Large intestine (tissue), 3 donors: ENCODE measurements around the gene SLC37A2. TPM values are rescaled to one million over a fixed set of nuclear protein-coding genes. Genes with fewer than 3 reads are reported as not detected.
"Not testable (repeated sequence)": the region's sequence is repeated elsewhere in the genome, so short reads cannot be mapped to it uniquely, and the experiment has no call there.

Source experiments
- DNase-seq, 2 donors: peaks; one replicate each; pipeline versions ENCODE4 v3.0.0 to v3.0.0-alpha.2; 2013
- H3K27ac ChIP-seq: one replicate; pipeline ENCODE4 v1.5.1; 2013; ENCODE audit warnings: low read length
- H3K27me3 ChIP-seq: 2 replicates; pipeline ENCODE4 v1.6.1; 2013; ENCODE audit warnings: low read length; ENCODE audit not compliant: control insufficient read depth, insufficient read depth
- H3K36me3 ChIP-seq: 2 replicates; pipeline ENCODE4 v1.6.1; 2013; ENCODE audit warnings: low read length; ENCODE audit not compliant: control insufficient read depth, insufficient read depth
- H3K4me1 ChIP-seq: one replicate; pipeline ENCODE4 v1.6.1; 2013; ENCODE audit warnings: low read length; ENCODE audit not compliant: control insufficient read depth, insufficient read depth
- H3K4me3 ChIP-seq: one replicate; pipeline ENCODE4 v1.5.1; 2013; ENCODE audit warnings: low read length
- H3K9me3 ChIP-seq: one replicate; pipeline ENCODE4 v1.6.1; 2013; ENCODE audit warnings: mild to moderate bottlenecking, low read depth, low read length, moderate library complexity; ENCODE audit not compliant: control insufficient read depth
- WGBS: methylation state at CpG from one replicate; pipeline ENCODE4 v1.1.5; 2013; ENCODE audit warnings: low lambda C conversion rate; ENCODE audit not compliant: insufficient coverage; 5-methylcytosine and 5-hydroxymethylcytosine counted together
- polyA plus RNA-seq: library from polyadenylated mRNA; unstranded; fragments of 120-200 nt; gene quantifications from one replicate; pipeline ENCODE4 v1.2.1, GENCODE V29; 2013

SLC37A2 gene
- polyA plus RNA-seq, 1 donor = 91.1 TPM

DNA sequence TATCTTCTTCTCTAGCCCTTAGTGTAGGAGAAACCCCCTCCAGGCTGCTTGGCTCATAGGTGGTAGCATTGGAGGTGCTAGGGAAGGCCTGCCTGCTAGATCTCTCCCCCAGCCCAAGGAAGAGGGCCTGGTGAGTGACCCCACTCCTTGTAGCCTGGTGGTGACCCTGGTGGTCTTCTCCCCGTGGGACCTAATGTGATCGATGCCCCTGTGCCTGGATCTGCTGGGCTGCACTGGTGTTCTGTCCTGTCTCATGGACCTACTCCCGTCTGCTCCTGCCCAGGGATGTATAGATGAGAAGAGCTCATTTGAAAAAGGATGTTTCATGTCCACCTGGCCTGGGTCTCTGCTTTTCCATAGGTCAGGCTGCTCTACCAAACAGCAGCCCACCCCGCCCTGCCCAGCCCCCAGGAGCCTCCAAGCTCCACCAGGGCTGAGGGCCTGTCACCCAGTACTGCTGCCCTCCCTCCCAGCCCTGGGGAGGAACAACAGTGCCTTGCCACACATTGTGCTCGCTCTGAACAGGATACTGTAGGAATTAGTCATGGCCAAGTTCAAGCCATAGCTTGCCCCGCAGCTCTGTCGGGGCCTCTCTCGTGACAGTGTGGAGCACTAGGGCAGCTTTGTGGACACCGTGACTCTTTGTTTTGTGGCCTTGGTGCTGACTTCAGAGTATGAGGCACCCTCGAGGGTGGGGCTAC, 19.7 kb downstream of the SLC37A2 start:
- Histone ChIP-seq H3K4me3 (no peak overlapping the region), H3K27ac (no peak overlapping the region), H3K27me3 (no peaks in the 10 kb centered on the region), H3K36me3 (peaks cover 31% of the 10 kb centered on the region), H3K4me1 (no peaks in the 10 kb centered on the region), H3K9me3 (no peaks in the 10 kb centered on the region)
- DNase-seq = no peak
- WGBS = no CpG with 5 or more reads among the region's 10 CpGs

DNA sequence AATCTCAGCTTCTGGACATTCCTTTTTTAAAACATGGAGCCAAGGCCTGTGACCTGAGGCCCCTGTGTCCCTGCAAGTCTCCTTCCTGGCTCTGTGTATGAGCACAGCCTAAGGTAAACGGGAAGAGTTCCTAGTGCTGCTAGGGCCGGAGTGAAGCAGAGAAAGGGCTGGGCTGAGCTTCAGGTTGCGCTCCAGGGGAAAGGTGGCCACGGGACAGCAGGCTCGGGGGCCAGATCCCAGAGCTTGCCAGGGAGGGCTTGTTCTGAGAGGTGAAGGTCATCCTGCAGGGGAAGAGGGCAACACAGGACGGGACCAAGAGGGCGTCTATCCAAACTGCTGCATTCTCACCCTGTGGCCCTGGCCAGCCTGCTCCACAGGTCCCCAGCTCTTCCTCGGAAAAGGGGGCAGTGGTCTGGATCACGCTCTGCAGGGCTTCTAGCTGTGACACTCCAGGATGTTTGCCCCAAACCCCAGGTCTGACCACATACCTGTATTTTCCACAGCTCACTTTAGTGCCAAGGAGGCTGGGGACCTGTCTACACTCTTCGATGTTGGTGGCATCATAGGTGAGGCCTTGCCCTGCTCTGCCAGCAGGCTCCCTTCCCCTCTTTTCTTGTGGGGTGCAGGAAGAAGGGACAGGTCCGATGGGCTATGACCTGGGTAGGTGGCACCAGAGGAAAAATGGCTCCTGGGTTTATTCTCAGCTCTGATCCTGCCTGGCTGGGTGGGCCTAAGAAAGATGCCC, 20.4 kb downstream of the SLC37A2 start:
- H3K4me1 ChIP-seq = no peaks in the 10 kb centered on the region
- H3K36me3 ChIP-seq = peaks cover 36% of the 10 kb centered on the region
- H3K9me3 ChIP-seq = no peaks in the 10 kb centered on the region
- no peak overlapping the region for H3K4me3 ChIP-seq
- WGBS = no CpG with 5 or more reads among the region's 11 CpGs
- no peak overlapping the region for H3K27ac ChIP-seq
- no peaks in the 10 kb centered on the region for H3K27me3 ChIP-seq
- DNase-seq = no peak

DNA sequence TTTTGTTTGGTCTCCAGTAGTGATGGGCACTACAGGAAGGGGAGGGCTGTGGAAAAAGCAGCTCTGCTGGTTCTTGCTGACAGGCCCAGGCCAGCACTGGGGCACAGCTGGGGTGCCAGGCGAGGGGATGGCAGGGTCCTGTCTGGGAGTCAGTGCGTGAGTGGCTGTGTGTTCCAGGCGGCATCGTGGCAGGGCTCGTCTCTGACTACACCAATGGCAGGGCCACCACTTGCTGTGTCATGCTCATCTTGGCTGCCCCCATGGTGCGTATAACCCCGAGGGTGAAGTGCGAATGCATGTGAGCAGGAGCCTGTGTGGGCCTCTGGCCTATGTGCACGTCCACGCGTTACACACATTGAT, 20.9 kb downstream of the SLC37A2 start:
- no peak overlapping the region for H3K4me3 ChIP-seq
- H3K27ac ChIP-seq = no peak overlapping the region
- H3K9me3 ChIP-seq = no peaks in the 10 kb centered on the region
- DNase-seq = no peak
- H3K36me3 ChIP-seq = peaks cover 36% of the 10 kb centered on the region
- H3K27me3 ChIP-seq = no peaks in the 10 kb centered on the region
- WGBS = no CpG with 5 or more reads among the region's 11 CpGs
- no peaks in the 10 kb centered on the region for H3K4me1 ChIP-seq

DNA sequence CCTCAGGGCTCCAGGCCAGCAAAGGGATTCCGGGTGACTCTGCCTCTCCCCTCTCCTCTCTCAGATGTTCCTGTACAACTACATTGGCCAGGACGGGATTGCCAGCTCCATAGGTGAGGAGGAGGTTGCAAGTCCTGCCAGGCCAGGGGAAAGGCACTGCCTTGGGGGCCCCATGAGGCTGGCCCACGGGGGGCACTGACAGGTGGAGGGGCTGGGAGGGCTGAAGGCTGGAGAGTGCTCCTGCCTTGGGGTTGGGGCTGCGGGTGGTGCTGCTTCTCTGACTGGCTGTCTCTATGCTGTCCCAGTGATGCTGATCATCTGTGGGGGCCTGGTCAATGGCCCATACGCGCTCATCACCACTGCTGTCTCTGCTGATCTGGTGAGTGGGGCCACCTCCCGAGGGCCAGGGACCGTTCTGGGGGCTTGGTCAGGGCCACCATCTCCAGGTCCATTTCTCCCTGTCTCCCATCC, 21.7 kb downstream of the SLC37A2 start:
- DNase-seq = no peak
- H3K9me3 ChIP-seq = no peaks in the 10 kb centered on the region
- no peaks in the 10 kb centered on the region for H3K27me3 ChIP-seq
- WGBS = no CpG with 5 or more reads among the region's 8 CpGs
- H3K4me1 ChIP-seq = no peaks in the 10 kb centered on the region
- H3K36me3 ChIP-seq = peaks cover 34% of the 10 kb centered on the region
- H3K27ac ChIP-seq = no peak overlapping the region
- no peak overlapping the region for H3K4me3 ChIP-seq

DNA sequence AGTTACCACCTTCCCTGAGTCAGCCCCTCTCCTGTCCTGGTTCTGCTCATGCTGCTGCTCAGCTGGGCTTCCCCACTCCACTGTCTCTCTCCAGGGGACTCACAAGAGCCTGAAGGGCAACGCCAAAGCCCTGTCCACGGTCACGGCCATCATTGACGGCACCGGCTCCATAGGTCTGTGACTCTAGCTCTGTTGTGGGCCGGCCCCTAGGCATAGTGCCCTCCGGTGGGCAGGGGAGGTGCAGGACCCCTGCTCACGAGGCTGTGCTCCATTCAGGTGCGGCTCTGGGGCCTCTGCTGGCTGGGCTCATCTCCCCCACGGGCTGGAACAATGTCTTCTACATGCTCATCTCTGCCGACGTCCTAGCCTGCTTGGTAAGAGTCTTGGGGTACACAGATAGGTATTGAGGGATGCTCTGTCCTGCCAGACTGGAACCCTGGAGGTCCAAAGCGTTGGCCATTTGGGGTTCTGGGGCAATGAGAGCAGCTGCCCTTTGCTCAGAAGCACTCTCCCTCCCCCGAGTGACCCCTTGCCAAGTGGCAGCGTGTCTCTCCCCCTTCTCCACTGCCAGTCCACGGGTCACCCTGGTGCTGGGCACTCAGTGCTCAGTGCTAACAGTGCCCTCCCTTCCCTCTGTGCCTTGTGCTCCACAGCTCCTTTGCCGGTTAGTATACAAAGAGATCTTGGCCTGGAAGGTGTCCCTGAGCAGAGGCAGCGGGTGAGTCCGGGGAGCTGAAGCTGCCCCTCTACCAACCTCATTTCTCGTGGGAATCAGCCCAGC, 22.4 kb downstream of the SLC37A2 start:
- no peak for DNase-seq
- no peaks in the 10 kb centered on the region for H3K27me3 ChIP-seq
- H3K4me3 ChIP-seq = no peak overlapping the region
- no CpG with 5 or more reads among the region's 20 CpGs for WGBS
- H3K4me1 ChIP-seq = no peaks in the 10 kb centered on the region
- no peaks in the 10 kb centered on the region for H3K9me3 ChIP-seq
- no peak overlapping the region for H3K27ac ChIP-seq
- H3K36me3 ChIP-seq = peaks cover 34% of the 10 kb centered on the region

DNA sequence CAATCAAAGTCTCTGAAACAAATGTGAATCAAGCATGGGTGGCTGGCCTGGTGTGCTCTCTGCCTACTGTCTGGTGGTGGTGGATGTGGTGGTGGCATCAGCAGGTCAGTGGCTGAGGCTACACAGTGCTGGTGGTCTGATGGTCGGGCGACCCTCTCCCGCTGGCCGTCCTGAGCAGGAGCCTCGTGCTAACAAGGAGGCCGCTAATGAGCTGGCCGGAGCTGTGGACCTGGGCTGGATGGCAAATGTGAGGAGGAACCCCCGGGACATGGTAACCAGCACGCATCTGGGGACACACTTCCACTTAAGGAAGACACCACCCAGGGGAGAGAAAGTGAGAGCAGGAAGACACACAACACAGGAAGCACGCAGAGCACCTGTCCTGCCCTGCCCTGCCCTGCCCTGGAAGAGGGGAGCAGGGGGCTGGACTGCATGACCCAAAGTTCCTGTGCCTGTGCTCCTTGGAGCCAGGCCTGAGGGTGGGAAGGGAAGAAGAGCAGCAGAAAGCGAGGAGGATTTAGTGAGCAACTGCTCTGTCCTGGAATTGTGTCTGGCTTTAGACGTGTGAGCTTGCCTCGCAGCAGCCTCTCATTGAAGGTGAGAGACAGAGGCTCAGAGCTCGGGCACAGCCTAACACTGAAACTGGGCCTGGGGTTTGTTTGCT, 23.7 kb downstream of the SLC37A2 start:
- Histone ChIP-seq H3K27me3 (no peaks in the 10 kb centered on the region), H3K4me1 (peaks cover 6% of the 10 kb centered on the region), H3K36me3 (peaks cover 34% of the 10 kb centered on the region), H3K27ac (no peak overlapping the region), H3K4me3 (no peak overlapping the region), H3K9me3 (no peaks in the 10 kb centered on the region)
- WGBS = no CpG with 5 or more reads among the region's 14 CpGs
- no peak for DNase-seq

DNA sequence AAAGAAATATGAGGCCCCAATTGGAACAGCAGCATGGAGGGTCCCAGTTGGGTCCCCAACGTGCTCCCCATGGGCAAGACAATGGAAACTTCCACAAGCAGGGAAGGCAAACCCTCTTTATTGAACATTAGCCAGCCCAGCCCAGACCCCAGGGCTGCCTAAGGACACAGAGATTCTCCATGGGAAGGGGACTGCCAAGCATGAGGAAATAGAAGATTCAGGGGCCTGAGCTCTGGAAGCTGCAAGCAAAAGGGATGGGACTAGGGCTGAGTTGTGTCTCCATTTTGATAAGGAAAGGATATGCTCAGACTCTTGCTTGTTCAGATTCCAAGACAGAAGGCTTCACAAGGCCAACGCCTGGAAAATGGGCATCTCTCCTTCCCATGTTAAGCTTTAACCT, 25.0 kb downstream of the SLC37A2 start:
- Histone ChIP-seq H3K4me1 (peaks cover 8% of the 10 kb centered on the region), H3K36me3 (peaks cover 32% of the 10 kb centered on the region), H3K27me3 (no peaks in the 10 kb centered on the region), H3K27ac (no peak overlapping the region), H3K4me3 (no peak overlapping the region), H3K9me3 (no peaks in the 10 kb centered on the region)
- DNase-seq = no peak
- no CpG with 5 or more reads among the region's 2 CpGs for WGBS

DNA sequence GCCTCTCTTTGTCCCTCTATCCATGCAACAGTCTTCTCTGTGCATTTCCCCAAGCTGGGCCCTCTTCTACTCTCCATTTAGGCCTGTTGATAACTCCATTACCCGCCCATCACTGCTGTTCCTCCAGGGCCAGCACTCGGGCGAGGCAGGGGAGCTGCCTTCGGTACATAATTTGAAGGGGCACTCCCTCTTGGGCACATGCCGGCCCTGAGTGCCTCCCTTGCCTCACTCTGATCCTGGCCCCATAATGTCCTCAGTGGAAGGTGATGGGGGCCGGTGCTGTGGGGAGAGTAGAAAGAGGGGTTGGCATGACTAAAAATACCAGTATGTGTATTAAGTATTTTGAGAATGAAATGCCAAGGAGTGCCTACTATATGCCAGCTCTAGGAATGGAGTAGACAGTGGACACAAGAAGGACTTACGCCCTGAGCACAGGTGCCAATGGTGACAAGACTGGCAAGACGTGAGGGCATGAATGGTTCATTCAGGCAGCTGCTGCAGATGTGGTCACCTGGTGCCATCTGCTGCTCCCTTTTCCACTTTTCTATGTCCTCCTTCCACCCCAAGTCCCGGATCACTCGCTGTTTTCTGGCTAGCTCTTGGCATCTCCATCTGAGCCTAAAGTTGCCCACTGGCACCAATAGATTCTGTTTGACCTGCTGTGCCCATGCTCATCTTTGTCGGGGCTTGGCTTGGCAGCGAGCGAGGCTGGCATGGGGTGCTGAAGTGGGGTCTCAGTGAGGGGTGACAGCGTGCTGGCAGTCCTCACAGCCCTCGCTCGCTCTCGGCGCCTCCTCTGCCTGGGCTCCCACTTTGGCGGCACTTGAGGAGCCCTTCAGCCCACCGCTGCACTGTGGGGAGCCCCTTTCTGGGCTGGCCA, 25.7 kb downstream of the SLC37A2 start:
- no peak overlapping the region for H3K27ac ChIP-seq
- H3K4me1 ChIP-seq = peaks cover 8% of the 10 kb centered on the region
- no peak overlapping the region for H3K4me3 ChIP-seq
- no CpG with 5 or more reads among the region's 20 CpGs for WGBS
- no peak for DNase-seq
- no peaks in the 10 kb centered on the region for H3K27me3 ChIP-seq
- no peaks in the 10 kb centered on the region for H3K9me3 ChIP-seq
- H3K36me3 ChIP-seq = peaks cover 27% of the 10 kb centered on the region

DNA sequence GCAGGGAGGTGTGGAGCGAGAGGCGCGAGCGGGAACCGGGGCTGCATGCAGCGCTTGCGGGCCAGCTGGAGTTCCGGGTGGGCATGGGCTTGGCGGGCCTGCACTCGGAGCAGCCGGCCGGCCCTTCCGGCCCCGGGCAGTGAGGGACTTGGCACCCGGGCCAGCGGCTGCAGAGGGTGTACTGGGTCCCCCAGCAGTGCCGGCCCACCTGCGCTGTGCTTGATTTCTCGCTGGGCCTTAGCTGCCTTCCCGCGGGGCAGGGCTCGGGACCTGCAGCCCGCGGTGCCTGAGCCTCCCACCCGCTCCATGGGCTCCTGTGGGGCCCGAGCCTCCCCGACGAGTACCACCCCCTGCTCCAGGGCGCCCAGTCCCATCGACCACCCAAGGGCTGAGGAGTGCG, 26.4 kb downstream of the SLC37A2 start:
- not testable (repeated sequence) for H3K4me3 ChIP-seq, H3K4me1 ChIP-seq, DNase-seq, H3K27ac ChIP-seq, H3K27me3 ChIP-seq, H3K9me3 ChIP-seq
- peaks cover 25% of the 10 kb centered on the region for H3K36me3 ChIP-seq
- WGBS = no CpG with 5 or more reads among the region's 31 CpGs
